GM06990 (cell line): Measurements from ENCODE around the gene FAM149B1.

Experiments
- DNase-seq: peaks from one replicate; pipeline ENCODE4 v3.0.0-alpha.2; 2011; ENCODE audit not compliant: insufficient read length; ENCODE audit errors: extremely low read depth
- H3K27me3 ChIP-seq: replicated peaks from 2 replicates; pipeline ENCODE4 v1.6.0; 2011; ENCODE audit warnings: low read length; ENCODE audit not compliant: control insufficient read depth, insufficient read depth
- H3K36me3 ChIP-seq: 2 replicates; pipeline ENCODE4 v1.5.1; 2011; ENCODE audit warnings: low read length; ENCODE audit not compliant: control insufficient read depth, insufficient read depth
- H3K4me3 ChIP-seq: replicated peaks from 2 replicates; pipeline ENCODE4 v1.5.1; 2011; ENCODE audit warnings: low read depth, mild to moderate bottlenecking, control low read depth, low read length
- CTCF ChIP-seq: IDR thresholded peaks from 2 replicates; pipeline ENCODE4 v1.5.1; 2011; ENCODE audit warnings: low read length, control low read depth, mild to moderate bottlenecking, inconsistent platforms; ENCODE audit not compliant: insufficient read depth, poor library complexity, severe bottlenecking

FAM149B1 gene

GRCh38 chr10:73261362-73261995 is 93.6 kb downstream of the FAM149B1 start:
- H3K4me3 ChIP-seq: no peak overlapping the region
- DNase-seq: no peak
- H3K36me3 ChIP-seq: no peaks in the 10 kb centered on the region
- no peak for TF ChIP-seq CTCF
- H3K27me3 ChIP-seq: no peaks in the 10 kb centered on the region

- no peak for DNase-seq
- no peaks in the 10 kb centered on the region for H3K36me3 ChIP-seq
- TF ChIP-seq CTCF: no peak
- no peaks in the 10 kb centered on the region for H3K27me3 ChIP-seq
- no peak overlapping the region for H3K4me3 ChIP-seq
Measured at GRCh38 chr10:73262105-73262730, 94.3 kb downstream of the FAM149B1 start.

- TF ChIP-seq CTCF: no peak
- no peak for DNase-seq
Measured at GRCh38 chr10:73262880-73263555, 95.1 kb downstream of the FAM149B1 start.

GRCh38 chr10:73263693-73264347 is 95.9 kb downstream of the FAM149B1 start:
- H3K36me3 ChIP-seq: no peaks in the 10 kb centered on the region
- H3K4me3 ChIP-seq: no peak overlapping the region
- no peaks in the 10 kb centered on the region for H3K27me3 ChIP-seq
- peak; percentile 44 for TF ChIP-seq CTCF
- no peak for DNase-seq

More at GRCh38 chr10:73262880-73263555, 95.1 kb downstream of the FAM149B1 start:
- Histone ChIP-seq H3K4me3 (no peak overlapping the region), H3K27me3 (no peaks in the 10 kb centered on the region), H3K36me3 (no peaks in the 10 kb centered on the region)

- no peak for TF ChIP-seq CTCF
- no peak overlapping the region for H3K4me3 ChIP-seq
- no peak for DNase-seq
- H3K27me3 ChIP-seq: no peaks in the 10 kb centered on the region
- H3K36me3 ChIP-seq: no peaks in the 10 kb centered on the region
Measured at GRCh38 chr10:73264423-73264822, 96.5 kb downstream of the FAM149B1 start.
